ENCODE results near the gene ABCA10. TPM values are rescaled to one million over a fixed set of nuclear protein-coding genes. Genes with fewer than 3 reads are reported as not detected.

ABCA10 gene
- total RNA-seq, 2 donors from 2014 or later, result not detected

DNA sequence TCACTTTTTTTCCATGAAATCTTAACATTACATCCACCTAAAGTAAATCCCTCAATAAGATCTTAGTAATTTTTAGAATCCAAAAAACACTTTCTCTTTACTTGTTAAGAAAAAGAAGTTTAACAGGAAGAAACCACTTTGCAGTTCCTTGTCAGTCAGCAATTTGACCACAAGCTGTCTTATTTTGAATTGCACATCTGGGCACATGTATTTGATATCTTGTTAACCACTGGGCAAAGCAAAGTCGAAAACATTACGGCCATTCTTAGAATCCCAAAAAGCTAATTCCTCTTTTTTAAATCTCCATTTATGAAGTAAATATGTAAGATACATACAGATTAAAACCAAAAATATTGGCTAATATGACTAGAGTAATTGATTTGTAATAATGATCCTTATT lies 1.1 kb downstream of the ABCA10 start:
- Histone ChIP-seq H3K4me1 (ENCODE audit: control insufficient read depth, insufficient read depth, low read length) (no peaks in the 10 kb centered on the region), H3K4me3 (ENCODE audit: low read length) (no peak overlapping the region), H3K36me3 (ENCODE audit: control insufficient read depth, insufficient read depth, low read length) (no peaks in the 10 kb centered on the region), H3K27ac (ENCODE audit: low read depth, low read length) (no peak overlapping the region), H3K9me3 (ENCODE audit: control insufficient read depth, low read length) (peaks cover 2% of the 10 kb centered on the region), H3K9ac (ENCODE audit: extremely low read depth, low read length, poor library complexity, severe bottlenecking) (no peak overlapping the region), H3K27me3 (ENCODE audit: control insufficient read depth, insufficient read depth, low read length, poor library complexity, severe bottlenecking) (no peaks in the 10 kb centered on the region)
- H3K4me1 Mint-ChIP-seq, result peaks cover 2% of the 10 kb centered on the region
- peaks cover 5% of the 10 kb centered on the region for H3K9me3 Mint-ChIP-seq
- DNase-seq, result no peak
- H3K4me3 Mint-ChIP-seq, result no peak overlapping the region
- no CpG with 5 or more reads among the region's 2 CpGs for whole genome bisulfite sequencing, 2 experiments (ENCODE audit: insufficient coverage in 1 of 2, insufficient read length in 1 of 2)
- H3K36me3 Mint-ChIP-seq (ENCODE audit: low read depth), result no peaks in the 10 kb centered on the region
- H3K27ac Mint-ChIP-seq, result no peak overlapping the region
- no peaks in the 10 kb centered on the region for H3K27me3 Mint-ChIP-seq (ENCODE audit: insufficient read depth)
- TF ChIP-seq, protein P1, sequence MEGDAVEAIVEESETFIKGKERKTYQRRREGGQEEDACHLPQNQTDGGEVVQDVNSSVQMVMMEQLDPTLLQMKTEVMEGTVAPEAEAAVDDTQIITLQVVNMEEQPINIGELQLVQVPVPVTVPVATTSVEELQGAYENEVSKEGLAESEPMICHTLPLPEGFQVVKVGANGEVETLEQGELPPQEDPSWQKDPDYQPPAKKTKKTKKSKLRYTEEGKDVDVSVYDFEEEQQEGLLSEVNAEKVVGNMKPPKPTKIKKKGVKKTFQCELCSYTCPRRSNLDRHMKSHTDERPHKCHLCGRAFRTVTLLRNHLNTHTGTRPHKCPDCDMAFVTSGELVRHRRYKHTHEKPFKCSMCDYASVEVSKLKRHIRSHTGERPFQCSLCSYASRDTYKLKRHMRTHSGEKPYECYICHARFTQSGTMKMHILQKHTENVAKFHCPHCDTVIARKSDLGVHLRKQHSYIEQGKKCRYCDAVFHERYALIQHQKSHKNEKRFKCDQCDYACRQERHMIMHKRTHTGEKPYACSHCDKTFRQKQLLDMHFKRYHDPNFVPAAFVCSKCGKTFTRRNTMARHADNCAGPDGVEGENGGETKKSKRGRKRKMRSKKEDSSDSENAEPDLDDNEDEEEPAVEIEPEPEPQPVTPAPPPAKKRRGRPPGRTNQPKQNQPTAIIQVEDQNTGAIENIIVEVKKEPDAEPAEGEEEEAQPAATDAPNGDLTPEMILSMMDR (conservative IDR thresholded peaks at IDR 0.05), result no peak

DNA sequence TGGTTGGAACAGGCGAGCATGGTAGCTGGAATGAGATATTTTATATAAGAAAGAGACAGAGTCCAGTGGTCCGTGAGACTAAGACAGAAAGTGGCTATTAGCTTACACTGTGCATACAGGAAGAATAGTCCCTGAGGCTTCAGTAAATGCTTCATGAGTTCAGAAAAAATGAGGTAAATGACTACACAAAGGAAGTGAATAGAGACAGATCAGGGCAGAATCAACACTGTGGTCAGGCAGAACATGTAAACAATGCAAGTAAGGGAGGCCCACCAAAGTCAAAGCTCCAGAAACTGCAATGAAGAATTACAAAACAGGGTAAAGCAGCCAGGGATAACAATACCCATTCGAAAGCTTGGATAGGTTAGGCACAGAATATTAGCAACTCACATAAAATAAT lies 4.8 kb downstream of the ABCA10 start:
- H3K4me3 Mint-ChIP-seq, result no peak overlapping the region
- no peaks in the 10 kb centered on the region for H3K27me3 Mint-ChIP-seq (ENCODE audit: insufficient read depth)
- Histone ChIP-seq H3K9ac (ENCODE audit: extremely low read depth, low read length, poor library complexity, severe bottlenecking) (no peak overlapping the region), H3K9me3 (ENCODE audit: control insufficient read depth, low read length) (no peaks in the 10 kb centered on the region), H3K27me3 (ENCODE audit: control insufficient read depth, insufficient read depth, low read length, poor library complexity, severe bottlenecking) (no peaks in the 10 kb centered on the region), H3K4me3 (ENCODE audit: low read length) (no peak overlapping the region), H3K4me1 (ENCODE audit: control insufficient read depth, insufficient read depth, low read length) (no peaks in the 10 kb centered on the region), H3K36me3 (ENCODE audit: control insufficient read depth, insufficient read depth, low read length) (no peaks in the 10 kb centered on the region), H3K27ac (ENCODE audit: low read depth, low read length) (no peak overlapping the region)
- H3K9me3 Mint-ChIP-seq, result no peaks in the 10 kb centered on the region
- no peaks in the 10 kb centered on the region for H3K36me3 Mint-ChIP-seq (ENCODE audit: low read depth)
- 83 to 94% methylated on average over 2 to 3 of the region's 3 CpGs for WGBS, 2 experiments (ENCODE audit: insufficient coverage in 1 of 2, insufficient read length in 1 of 2)
- H3K4me1 Mint-ChIP-seq, result peaks cover 2% of the 10 kb centered on the region
- H3K27ac Mint-ChIP-seq, result no peak overlapping the region
- TF ChIP-seq, protein P1 (conservative IDR thresholded peaks at IDR 0.05), result no peak
- no peak for DNase-seq

DNA sequence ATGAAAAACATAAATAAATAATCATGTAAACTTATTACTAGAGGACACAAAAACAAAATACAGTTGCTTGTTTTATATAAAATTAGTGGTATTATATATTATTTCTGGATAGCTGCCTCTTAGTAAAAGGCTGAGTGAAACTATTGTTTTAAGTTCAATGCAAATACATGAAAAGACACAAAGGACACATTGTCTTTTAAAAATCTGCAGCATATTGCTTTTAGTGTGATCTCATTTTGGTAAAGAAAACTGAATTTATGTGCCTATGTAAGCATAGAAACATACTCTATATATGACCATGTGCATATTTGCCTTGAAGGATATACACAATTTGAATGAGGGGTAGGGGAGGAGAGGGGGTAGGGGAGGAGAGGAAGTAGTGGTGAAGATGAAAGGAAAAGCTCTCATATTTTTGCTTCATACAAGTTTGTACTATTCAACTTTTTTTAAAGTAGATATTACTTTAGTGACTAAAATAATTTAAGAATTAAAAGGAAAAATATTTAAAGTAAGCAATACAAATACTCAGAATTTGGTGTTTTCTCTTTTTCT lies 5.8 kb downstream of the ABCA10 start:
- no peaks in the 10 kb centered on the region for H3K27me3 ChIP-seq (ENCODE audit: control insufficient read depth, insufficient read depth, low read length, poor library complexity, severe bottlenecking)
- H3K4me1 Mint-ChIP-seq, result peaks cover 2% of the 10 kb centered on the region
- no peak overlapping the region for H3K27ac Mint-ChIP-seq

More for the DNA sequence above, 5.8 kb downstream of the ABCA10 start:
- Mint-ChIP-seq H3K9me3 (no peaks in the 10 kb centered on the region), H3K36me3 (ENCODE audit: low read depth) (no peaks in the 10 kb centered on the region), H3K4me3 (no peak overlapping the region), H3K27me3 (ENCODE audit: insufficient read depth) (no peaks in the 10 kb centered on the region)
- TF ChIP-seq, protein P1 (conservative IDR thresholded peaks at IDR 0.05), result no peak
- Histone ChIP-seq H3K4me1 (ENCODE audit: control insufficient read depth, insufficient read depth, low read length) (no peaks in the 10 kb centered on the region), H3K9ac (ENCODE audit: extremely low read depth, low read length, poor library complexity, severe bottlenecking) (no peak overlapping the region), H3K4me3 (ENCODE audit: low read length) (no peak overlapping the region), H3K9me3 (ENCODE audit: control insufficient read depth, low read length) (no peaks in the 10 kb centered on the region), H3K27ac (ENCODE audit: low read depth, low read length) (no peak overlapping the region), H3K36me3 (ENCODE audit: control insufficient read depth, insufficient read depth, low read length) (no peaks in the 10 kb centered on the region)
- no peak for DNase-seq

All from endodermal cell (in vitro differentiated cells).